PFSK-1 (cell line): ENCODE measurements around the gene NDUFS6.

Source experiments
- FOXP2 ChIP-seq: optimal IDR thresholded peaks from 2 replicates; pipeline ENCODE3; 2011; ENCODE audit warnings: borderline replicate concordance, control low read depth, inconsistent platforms; ENCODE audit not compliant: insufficient read depth; ENCODE audit errors: extremely low read length, extremely low read depth
- POLR2AphosphoS5 ChIP-seq: IDR thresholded peaks from 2 replicates; pipeline ENCODE4 v1.6.1; 2012; ENCODE audit warnings: low read depth, mild to moderate bottlenecking, control low read depth, low read length, moderate library complexity
- REST ChIP-seq, 2 experiments: IDR thresholded peaks; 2 replicates each; pipeline versions ENCODE4 v1.6.1 to v1.8.0; 2011 to 2012; ENCODE audit warnings: low read depth in 2 of 2, low read length in 2 of 2, control low read depth in 1 of 2, inconsistent platforms in 1 of 2, mild to moderate bottlenecking in 1 of 2, moderate library complexity in 1 of 2; ENCODE audit not compliant: insufficient read depth in 1 of 2
- SIN3A ChIP-seq: IDR thresholded peaks from 2 replicates; pipeline ENCODE4 v1.6.1; 2012; ENCODE audit warnings: mild to moderate bottlenecking, low read length, moderate library complexity, borderline replicate concordance; ENCODE audit not compliant: insufficient read depth
- TAF1 ChIP-seq: IDR thresholded peaks from 2 replicates; pipeline ENCODE4 v1.6.1; 2012; ENCODE audit warnings: low read length, control low read depth, borderline replicate concordance; ENCODE audit not compliant: insufficient read depth

NDUFS6 gene

GRCh38 chr5:1799602-1800471 is 1.4 kb upstream of the NDUFS6 start, which contains the start of gene MRPL36:
Gene MRPL36 (minus strand): TSS chr5:1799837. CDS start chr5:1798935, 902 bp downstream.
- TF ChIP-seq TAF1 = peak; percentile 71; the same call in 1 of the 2 replicates
- no peak for TF ChIP-seq REST (IDR thresholded peaks at IDR 0.05; ENCODE audit: insufficient read depth in 1 of 2, low read depth in 2 of 2, low read length in 2 of 2)
- no peak for TF ChIP-seq FOXP2
- peak; percentile 70 for TF ChIP-seq POLR2AphosphoS5
- no peak for TF ChIP-seq SIN3A

- TF ChIP-seq POLR2AphosphoS5 (no peak), FOXP2 (no peak), REST (IDR thresholded peaks at IDR 0.05; ENCODE audit: insufficient read depth in 1 of 2, low read depth in 2 of 2, low read length in 2 of 2) (no peak), SIN3A (no peak), TAF1 (no peak)
Measured at GRCh38 chr5:1800472-1801221, 560 bp upstream of the NDUFS6 start.

GRCh38 chr5:1801967-1802295 is 724 bp downstream of the NDUFS6 start:
- no peak for TF ChIP-seq REST (IDR thresholded peaks at IDR 0.05; ENCODE audit: insufficient read depth in 1 of 2, low read depth in 2 of 2, low read length in 2 of 2)
- no peak for TF ChIP-seq FOXP2
- no peak for TF ChIP-seq SIN3A
- no peak for TF ChIP-seq POLR2AphosphoS5
- TF ChIP-seq TAF1 = no peak

- TF ChIP-seq SIN3A = no peak
- TF ChIP-seq POLR2AphosphoS5 = no peak
- no peak for TF ChIP-seq REST (IDR thresholded peaks at IDR 0.05; ENCODE audit: insufficient read depth in 1 of 2, low read depth in 2 of 2, low read length in 2 of 2)
- TF ChIP-seq FOXP2 = no peak
- no peak for TF ChIP-seq TAF1
Measured at GRCh38 chr5:1803192-1803591, 2.0 kb downstream of the NDUFS6 start.
